HFFc6 (cell line): Measurements from ENCODE around the gene GUCA2A. TPM values are rescaled to one million over a fixed set of nuclear protein-coding genes. Genes with fewer than 3 reads are reported as not detected.

ENCODE experiments used
- DNase-seq: peaks from one replicate; pipeline ENCODE4 v3.0.0-alpha.2; 2018
- H3K27ac Mint-ChIP-seq: 2 replicates; pipeline ENCODE4 v1.8.0; 2020; ENCODE audit warnings: mild to moderate bottlenecking, mixed read lengths
- H3K27me3 Mint-ChIP-seq: 2 replicates; pipeline ENCODE4 v1.8.0; 2021; ENCODE audit warnings: mild to moderate bottlenecking, moderate library complexity, mixed read lengths; ENCODE audit not compliant: insufficient read depth
- H3K36me3 Mint-ChIP-seq: 2 replicates; pipeline ENCODE4 v1.8.0; 2021; ENCODE audit warnings: low read depth, mixed read lengths
- H3K4me1 Mint-ChIP-seq: 2 replicates; pipeline ENCODE4 v1.8.0; 2020; ENCODE audit warnings: low read depth, mixed read lengths
- H3K4me3 Mint-ChIP-seq: 2 replicates; pipeline ENCODE4 v1.8.0; 2020; ENCODE audit warnings: mild to moderate bottlenecking, moderate library complexity, mixed read lengths
- H3K9me3 Mint-ChIP-seq: 2 replicates; pipeline ENCODE4 v1.8.0; 2020; ENCODE audit warnings: mild to moderate bottlenecking, mixed read lengths
- total RNA-seq, 6 experiments: library from RNA; stranded (reverse); fragmentation: NEBNext Ultra II Directional; extraction: Animal tissue kit (Norgen Biotek cat#: 25700); gene quantifications; 2 replicates in 1 of 6; 3 replicates in 5 of 6; pipeline ENCODE4 v1.2.3, GENCODE V29; 2021
- TF ChIP-seq, protein P1 (sequence below): fragments of 200-600 bp; sonication (generic); IDR thresholded peaks from 2 replicates; pipeline ENCODE4 v1.5.0; 2021; ENCODE audit warnings: antibody characterized with exemption, mild to moderate bottlenecking

Gene GUCA2A
- total RNA-seq, 6 experiments from 2014 or later = not detected

DNA sequence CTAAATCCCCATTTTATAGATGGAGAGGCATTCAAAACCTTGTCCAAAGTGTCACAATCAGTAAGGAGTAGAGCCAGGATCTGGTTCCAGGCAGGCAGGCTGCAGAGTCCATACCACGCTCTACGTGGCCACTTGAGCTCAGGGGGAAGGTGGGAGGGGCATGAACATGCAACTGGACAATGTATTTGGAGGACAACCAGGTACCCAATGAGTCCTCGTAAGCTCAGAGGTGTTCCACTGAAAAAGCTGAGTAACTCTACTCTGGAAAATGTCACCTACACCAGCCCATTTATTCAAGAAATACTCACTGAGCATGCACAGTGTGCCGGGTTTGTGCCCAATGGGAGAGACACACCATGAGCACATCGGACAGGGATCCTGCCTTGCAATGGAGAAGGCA is 22.6 kb downstream of the GUCA2A start:
- Mint-ChIP-seq H3K4me3 (no peak overlapping the region), H3K27ac (no peak overlapping the region), H3K9me3 (no peaks in the 10 kb centered on the region), H3K27me3 (peaks cover 50% of the 10 kb centered on the region), H3K4me1 (peaks cover 5% of the 10 kb centered on the region; the same call in 1 of the 2 replicates), H3K36me3 (no peaks in the 10 kb centered on the region)
- TF ChIP-seq, protein P1, sequence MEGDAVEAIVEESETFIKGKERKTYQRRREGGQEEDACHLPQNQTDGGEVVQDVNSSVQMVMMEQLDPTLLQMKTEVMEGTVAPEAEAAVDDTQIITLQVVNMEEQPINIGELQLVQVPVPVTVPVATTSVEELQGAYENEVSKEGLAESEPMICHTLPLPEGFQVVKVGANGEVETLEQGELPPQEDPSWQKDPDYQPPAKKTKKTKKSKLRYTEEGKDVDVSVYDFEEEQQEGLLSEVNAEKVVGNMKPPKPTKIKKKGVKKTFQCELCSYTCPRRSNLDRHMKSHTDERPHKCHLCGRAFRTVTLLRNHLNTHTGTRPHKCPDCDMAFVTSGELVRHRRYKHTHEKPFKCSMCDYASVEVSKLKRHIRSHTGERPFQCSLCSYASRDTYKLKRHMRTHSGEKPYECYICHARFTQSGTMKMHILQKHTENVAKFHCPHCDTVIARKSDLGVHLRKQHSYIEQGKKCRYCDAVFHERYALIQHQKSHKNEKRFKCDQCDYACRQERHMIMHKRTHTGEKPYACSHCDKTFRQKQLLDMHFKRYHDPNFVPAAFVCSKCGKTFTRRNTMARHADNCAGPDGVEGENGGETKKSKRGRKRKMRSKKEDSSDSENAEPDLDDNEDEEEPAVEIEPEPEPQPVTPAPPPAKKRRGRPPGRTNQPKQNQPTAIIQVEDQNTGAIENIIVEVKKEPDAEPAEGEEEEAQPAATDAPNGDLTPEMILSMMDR = no peak
- DNase-seq = no peak

DNA sequence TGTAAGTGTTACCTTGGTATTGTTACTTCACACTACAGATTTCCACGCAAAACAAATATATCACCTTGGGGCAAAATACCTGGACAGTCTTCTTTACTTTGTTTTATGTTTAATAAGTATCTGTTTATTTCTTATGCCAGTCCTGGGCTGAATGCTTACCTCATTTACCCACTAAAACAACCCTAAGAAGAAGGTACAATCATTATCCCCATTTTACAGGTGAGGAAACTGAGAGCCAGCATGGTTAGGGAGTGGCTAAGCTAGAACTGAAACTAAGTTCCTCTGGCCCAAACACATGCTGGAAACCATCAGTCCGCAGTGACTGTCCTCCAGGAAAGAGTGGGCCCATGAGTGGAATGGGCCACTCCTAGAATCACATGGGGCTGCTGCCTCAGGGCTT is 24.4 kb downstream of the GUCA2A start:
- H3K27me3 Mint-ChIP-seq = peaks cover 52% of the 10 kb centered on the region
- TF ChIP-seq, protein P1 = no peak
- DNase-seq = no peak
- H3K27ac Mint-ChIP-seq = no peak overlapping the region
- H3K4me3 Mint-ChIP-seq = no peak overlapping the region
- no peaks in the 10 kb centered on the region for H3K9me3 Mint-ChIP-seq
- no peaks in the 10 kb centered on the region for H3K36me3 Mint-ChIP-seq
- H3K4me1 Mint-ChIP-seq = peaks cover 5% of the 10 kb centered on the region; the same call in 1 of the 2 replicates

DNA sequence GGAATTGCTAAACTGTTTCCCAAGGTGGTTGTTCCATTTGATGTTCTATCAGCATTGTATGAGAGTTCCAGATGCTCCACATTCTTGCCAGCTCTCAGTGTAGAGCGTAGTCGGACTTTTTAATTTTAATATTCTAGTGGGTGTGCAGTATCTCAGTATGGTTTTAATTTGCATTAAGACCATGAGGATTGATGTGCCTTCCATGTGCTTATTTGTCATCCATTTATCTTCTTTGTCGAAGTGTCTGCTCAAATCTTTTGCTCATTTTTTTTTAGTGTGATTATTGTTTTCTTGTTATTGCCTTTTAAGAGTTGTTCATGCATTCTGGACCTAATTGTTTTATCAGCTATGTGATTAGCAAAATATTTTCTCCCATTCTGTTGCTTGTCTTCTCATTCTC is 25.1 kb downstream of the GUCA2A start:
- Mint-ChIP-seq H3K27me3 (peaks cover 47% of the 10 kb centered on the region), H3K4me1 (peaks cover 5% of the 10 kb centered on the region; the same call in 1 of the 2 replicates), H3K4me3 (no peak overlapping the region), H3K27ac (no peak overlapping the region), H3K36me3 (no peaks in the 10 kb centered on the region), H3K9me3 (no peaks in the 10 kb centered on the region)
- DNase-seq = no peak
- TF ChIP-seq, protein P1 = no peak

DNA sequence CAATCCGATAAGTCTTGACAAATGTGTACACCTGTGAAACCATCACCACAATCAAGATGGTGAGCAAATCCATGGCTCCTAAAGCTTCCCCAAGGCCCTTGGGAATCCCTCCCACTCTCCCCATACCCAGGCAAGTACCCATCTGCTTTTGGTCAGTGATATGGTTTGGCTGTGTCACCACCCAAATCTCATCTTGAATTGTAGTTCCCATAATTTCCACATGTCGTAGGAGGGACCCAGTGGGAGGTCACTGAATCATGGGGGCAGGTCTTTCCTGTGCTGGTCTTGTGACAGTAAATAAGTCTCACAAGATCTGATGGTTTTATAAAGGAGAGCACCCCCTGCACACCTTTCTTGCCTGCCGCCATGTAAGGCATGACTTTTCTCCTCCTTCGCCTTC is 26.0 kb downstream of the GUCA2A start:
- Mint-ChIP-seq H3K4me1 (peaks cover 5% of the 10 kb centered on the region; the same call in 1 of the 2 replicates), H3K4me3 (no peak overlapping the region), H3K9me3 (no peaks in the 10 kb centered on the region), H3K27ac (no peak overlapping the region), H3K27me3 (peaks cover 45% of the 10 kb centered on the region), H3K36me3 (no peaks in the 10 kb centered on the region)
- TF ChIP-seq, protein P1 = no peak
- no peak for DNase-seq

DNA sequence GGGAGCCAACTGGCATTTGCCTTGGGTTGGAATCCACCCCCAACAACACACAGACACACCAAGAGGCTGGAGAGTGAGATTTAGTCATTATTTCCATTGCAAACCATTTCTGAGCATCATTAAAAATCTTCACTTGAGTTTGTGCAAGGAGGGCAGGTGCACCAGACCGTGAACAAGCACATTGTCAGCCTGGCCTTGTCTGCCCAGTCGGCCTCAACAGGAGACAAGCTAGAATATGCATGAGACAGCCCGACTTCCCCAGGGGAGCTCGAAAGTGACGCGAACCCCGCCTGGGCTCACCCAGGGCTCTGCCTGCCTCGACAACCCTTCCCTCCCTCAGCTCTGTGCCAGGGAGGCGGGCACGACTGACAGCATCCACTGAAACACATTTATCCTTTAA is 26.8 kb downstream of the GUCA2A start:
- Mint-ChIP-seq H3K4me3 (no peak overlapping the region), H3K36me3 (no peaks in the 10 kb centered on the region), H3K9me3 (no peaks in the 10 kb centered on the region), H3K27ac (no peak overlapping the region), H3K4me1 (no peaks in the 10 kb centered on the region), H3K27me3 (peaks cover 39% of the 10 kb centered on the region)
- DNase-seq = no peak
- TF ChIP-seq, protein P1 = no peak

DNA sequence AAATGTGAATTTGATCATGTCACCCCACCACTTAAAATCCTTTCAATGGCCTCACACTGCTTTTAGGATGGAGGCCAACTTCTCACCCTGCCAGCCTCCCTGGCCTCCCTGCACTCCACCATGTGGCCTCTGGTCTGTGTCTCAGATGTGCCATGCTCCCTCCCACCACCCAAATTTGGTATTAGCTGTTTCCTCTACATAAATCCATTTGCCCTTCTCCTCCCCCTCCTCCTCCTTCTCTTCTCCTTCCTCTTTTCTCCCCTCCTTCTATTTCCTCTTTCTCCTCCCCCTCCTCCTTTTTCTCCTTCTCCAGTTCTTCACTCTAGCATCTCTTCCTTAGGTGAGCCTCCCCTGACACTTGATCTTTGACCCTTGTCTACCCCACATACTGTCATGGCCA is 28.1 kb downstream of the GUCA2A start:
- DNase-seq = no peak
- Mint-ChIP-seq H3K27ac (no peak overlapping the region), H3K9me3 (no peaks in the 10 kb centered on the region), H3K4me3 (no peak overlapping the region), H3K36me3 (no peaks in the 10 kb centered on the region), H3K27me3 (peaks cover 30% of the 10 kb centered on the region), H3K4me1 (no peaks in the 10 kb centered on the region)
- TF ChIP-seq, protein P1 = no peak
